Measurements from ENCODE around the gene ANKRD33B.
A peak's percentile ranks its signal among the peaks of the same experiment; 100 is the strongest.

The ANKRD33B gene

GRCh38 chr5:10580531-10581423, 16.9 kb downstream of the ANKRD33B start:
- DNase-seq, result no peak

DNA sequence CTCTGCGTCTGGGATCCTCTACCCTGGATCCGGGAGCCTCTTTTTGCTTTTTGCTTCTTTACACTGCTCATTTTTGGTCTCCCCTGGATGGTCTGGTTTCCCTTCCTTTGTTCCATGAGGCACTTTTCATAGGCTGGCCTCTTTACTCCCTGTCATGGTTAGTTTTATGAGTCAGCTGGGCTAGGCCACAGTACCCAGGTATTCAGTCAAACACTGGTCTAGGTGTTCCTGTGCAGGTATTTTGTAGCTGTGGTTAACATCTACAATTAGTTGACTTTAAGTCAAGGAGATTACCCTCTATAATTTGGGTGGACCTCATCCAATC, 17.5 kb downstream of the ANKRD33B start:
- DNase-seq, result no peak

DNA sequence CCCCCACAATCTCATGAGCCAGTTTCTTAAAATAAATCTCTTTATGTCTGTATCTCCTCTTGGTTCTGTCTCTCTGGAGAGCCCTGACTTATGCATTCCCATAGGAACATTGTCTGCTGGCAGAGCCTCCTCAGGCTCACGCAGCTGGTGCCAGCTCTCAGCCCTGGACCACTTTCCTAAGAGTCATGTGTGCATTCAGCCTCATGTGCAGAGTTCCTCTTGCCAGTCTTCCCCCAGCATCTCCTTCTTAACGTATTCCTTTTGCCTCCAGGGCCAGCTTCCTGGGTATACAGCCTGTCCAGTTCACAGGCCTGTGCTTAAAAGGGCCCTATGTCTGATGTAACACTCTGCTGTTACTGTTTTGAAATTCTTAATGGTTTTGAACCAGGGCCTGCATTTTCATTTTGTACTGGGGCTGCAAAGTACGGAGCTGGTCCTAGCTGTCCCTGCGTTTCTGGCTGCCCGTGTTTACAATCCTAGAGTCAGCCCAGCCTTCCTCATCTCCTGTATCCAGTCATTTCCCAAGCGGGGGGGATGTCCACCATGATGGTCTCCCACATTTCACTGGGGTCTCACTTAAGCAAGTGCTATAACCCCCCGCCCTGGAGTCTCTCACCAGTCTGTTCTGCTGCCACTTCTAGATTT, 18.1 kb downstream of the ANKRD33B start:
- no peak for DNase-seq

GRCh38 chr5:10582512-10582897, 18.6 kb downstream of the ANKRD33B start:
- no peak for DNase-seq

- DNase-seq, result peak; percentile 86
Measured at GRCh38 chr5:10583663-10584572, 20.0 kb downstream of the ANKRD33B start.

DNA sequence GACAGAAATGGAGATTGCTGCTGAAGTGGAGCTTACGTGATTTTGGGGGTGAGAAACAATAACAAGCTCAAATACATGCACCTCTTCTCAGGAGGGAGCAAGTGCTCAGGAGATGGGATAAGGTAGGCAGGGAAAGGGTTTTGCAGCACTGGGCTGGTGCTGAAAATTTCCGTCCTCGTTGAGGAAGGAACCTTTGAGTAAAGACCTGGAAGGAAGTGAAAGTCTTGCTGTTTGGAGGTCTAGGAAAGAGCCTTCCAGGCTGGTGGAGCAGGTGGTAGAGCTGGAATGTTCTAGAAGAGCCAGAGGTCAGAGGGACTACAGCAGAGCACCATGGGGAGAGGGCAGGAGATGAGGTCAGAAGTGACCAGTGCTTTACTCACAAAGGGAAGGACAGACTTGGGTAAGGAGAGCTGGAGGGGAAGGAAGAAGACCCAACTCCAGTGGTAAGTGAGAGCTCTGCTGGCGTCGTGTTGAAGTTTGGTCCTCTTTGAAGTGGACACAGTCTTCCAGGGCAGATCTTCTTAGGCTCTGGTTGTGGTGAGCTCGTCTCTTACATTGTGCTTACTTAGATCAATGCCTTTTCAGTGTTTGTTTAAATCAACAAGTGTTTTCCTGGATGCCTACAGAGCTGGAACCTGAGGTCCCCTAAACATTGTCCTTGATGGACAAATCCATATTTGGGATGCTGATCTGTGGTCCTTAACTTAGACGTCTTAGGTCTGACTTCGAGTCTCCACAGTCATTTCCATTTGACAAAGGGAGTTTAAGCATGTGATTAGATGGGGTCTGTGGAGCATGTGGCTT, 21.0 kb downstream of the ANKRD33B start:
- no peak for DNase-seq

- DNase-seq, result peak; percentile 91
Measured at GRCh38 chr5:10585518-10585915, 21.6 kb downstream of the ANKRD33B start.

GRCh38 chr5:10586008-10586407, 22.1 kb downstream of the ANKRD33B start:
- DNase-seq, result no peak

GRCh38 chr5:10586555-10586954, 22.7 kb downstream of the ANKRD33B start:
- DNase-seq, result peak; percentile 81

DNA sequence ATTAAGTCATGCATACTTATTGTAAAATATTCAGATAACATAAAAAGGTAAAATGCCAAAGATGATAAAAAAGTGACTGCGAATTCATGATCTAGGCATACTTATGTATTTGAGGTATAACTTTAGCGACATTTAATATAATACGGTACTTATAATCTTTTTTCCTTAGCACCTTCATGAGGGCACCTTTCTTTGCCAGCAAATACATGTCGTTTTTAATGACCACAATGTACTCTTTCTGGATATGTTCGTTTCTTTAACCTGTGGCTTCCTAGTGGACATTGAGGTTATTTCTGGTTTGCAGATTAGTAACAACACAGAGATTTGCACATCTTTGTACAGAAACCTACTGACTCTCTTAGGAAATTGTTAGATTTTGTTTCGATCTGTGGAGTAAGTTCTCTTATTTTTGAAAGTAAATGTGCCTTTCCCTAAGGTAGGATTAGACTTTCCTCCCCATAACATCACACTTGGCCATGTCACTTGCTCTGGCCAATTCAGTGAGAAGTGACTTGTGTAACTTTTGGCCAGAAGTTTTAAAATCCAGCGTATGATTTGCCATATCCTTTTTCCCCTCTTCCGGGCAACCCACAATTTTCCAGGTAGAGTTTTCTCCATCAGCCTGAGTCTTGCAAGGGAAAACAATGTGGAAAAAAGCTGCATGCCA, 24.4 kb downstream of the ANKRD33B start:
- no peak for DNase-seq

DNA sequence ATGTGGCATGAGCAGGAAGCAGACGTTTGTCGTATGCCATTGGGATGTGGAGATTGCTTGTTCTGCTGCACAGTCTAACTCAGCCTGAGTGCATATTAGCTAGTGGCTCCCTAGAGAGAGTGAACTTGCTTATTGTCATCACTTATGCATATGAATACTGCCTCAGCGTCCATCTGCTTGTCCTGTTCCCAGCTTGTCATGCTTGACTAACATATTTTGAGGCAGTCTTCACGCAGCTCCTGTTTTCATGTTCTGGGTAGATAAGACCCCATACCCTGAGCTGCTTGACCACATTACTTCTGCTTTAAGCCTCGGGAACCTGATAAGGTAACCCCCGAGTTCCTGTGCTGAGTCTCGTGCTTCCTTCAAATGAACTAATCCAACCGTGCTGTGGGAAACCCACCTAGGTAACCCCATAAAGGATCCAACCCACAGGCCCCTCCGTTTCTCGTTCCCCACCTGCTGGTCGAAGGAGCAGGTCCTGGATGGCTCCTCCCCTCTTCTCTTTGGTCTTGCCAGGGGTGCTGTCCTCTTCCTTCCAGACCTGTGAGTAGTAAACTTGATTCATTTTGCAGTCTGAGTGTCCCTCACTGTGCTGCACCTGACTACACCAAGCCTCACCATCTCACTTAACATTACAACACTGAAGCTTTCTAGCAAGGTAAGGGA, 25.0 kb downstream of the ANKRD33B start:
- peak; percentile 83 for DNase-seq

- DNase-seq, result peak; percentile 83
Measured at GRCh38 chr5:10590226-10590999, 26.5 kb downstream of the ANKRD33B start.

DNA sequence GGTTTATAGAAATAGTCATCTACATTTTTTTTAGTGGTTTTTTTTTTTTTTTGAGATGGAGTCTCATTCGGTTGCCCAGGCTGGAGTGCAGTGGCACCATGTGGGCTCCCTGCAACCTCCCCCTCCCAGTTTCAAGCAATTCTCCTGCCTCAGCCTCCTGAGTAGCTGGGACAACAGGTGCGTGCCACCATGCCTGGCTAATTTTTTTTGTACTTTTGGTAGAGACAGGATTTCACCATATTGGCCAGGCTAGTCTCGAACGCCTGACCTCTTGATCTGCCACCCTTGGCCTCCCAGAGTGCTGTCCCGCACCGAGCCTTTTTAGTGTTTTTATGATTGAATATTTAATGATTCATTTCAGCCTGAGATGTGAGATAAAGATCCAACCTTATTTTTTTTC, 27.3 kb downstream of the ANKRD33B start:
- no peak for DNase-seq

DNA sequence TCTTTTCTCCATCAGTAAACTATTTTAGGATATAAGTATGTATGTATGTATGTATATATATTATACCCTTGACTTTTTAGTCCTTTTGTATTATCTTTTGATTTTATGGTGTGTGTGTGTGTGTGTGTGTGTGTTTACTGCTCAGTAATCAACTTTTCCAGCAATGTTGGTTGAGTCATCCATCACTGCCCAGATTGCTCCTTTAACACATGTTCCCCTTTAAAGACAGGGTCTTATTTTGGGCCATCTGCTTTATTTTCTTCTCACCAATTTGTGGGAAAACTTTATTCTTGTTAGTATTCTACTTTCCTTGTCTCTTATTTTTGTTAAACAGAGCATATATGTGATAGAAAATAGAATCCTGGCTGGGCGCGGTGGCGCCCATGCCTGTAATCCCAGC, 28.1 kb downstream of the ANKRD33B start:
- DNase-seq, result peak; percentile 40

DNA sequence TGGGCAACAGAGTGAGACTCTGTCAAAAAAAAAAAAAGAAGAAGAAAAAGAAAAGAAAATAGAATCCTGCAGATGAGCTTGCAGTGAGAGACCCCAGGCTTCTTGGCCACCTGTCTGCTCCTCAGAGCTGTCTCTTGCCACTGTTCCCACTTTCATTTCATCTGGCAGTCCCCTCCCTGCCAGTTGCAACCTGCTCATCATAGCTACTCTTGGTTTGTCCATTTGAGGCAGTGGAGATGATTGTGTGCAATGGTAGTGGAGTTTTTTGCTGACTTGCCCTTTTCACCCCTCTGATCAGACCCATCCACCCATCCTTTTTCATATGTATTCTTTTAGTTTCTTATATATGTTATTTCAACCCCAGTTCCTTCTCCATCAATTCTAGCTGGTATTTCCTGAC, 28.7 kb downstream of the ANKRD33B start:
- DNase-seq, result no peak

DNA sequence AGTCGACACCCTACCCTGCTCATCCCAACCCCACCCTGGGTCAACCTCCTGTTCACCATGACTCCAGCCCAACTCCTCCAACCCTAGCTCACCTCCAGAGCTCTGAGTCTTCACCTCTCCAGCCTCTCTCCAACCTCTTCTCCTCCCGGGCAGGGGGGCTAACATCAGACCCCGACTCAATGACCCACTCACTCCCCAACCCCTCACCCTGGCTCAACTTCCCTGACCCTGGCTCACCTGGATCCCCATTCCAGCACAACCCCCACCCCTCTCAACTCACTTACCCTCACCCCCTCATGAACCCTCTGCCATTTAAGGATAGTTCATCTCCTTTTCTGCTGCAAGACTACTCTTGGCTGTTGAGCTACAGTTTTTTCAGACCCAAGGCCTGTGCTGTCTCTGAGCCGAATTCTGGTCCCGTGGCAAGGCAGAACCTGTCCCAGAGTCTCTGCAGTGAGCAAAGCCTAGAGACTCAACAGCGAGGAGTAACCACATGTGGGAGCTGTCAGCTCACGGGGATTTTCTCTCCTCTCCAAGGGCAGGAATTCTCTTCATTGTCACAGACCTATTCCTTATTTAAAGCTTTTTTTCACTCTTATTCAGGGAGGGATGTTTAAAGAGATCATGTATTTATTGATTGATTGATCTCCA, 29.8 kb downstream of the ANKRD33B start:
- DNase-seq, result no peak

- DNase-seq, result peak; percentile 35
Measured at GRCh38 chr5:10594591-10595210, 30.8 kb downstream of the ANKRD33B start.

- DNase-seq, result peak; percentile 45
Measured at GRCh38 chr5:10595293-10595671, 31.4 kb downstream of the ANKRD33B start.

DNA sequence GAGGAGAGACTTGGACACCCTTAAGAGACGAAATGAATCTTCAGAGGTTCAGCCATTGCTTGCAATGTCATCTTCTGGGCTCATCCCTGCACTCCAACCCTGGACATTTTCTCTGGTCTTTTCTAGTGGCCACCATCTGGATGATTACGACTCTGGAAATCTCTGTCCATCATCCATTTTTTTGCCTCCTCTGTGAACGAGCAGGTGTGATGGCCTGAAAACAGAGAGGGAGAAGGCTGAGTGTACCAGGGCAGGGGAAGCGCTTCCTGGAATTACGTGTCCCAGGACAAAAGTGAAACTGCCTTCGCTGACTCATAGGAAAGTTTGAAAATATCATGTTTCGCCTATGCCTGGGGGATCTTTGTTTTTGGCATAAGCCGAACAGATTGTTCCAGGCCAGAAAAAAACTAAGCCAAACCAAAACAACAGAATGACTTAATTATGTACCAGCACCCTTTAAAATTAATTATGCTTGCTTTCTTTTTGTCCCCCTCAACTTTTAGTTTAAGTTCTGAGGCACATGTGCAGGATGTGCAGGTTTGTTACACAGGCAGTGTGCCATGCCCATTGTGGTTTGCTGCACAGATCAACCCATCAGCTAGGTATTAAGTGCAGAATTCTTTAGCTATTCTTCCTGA, 31.9 kb downstream of the ANKRD33B start:
- DNase-seq, result peak; percentile 73
